Measurements from ENCODE around the gene DIS3L2. TPM values are rescaled to one million over a fixed set of nuclear protein-coding genes. Genes with fewer than 3 reads are reported as not detected.

The DIS3L2 gene
- total RNA-seq, 4 donors from 2014 or later: 13.3 to 31.0 (median 23.6) TPM

DNA sequence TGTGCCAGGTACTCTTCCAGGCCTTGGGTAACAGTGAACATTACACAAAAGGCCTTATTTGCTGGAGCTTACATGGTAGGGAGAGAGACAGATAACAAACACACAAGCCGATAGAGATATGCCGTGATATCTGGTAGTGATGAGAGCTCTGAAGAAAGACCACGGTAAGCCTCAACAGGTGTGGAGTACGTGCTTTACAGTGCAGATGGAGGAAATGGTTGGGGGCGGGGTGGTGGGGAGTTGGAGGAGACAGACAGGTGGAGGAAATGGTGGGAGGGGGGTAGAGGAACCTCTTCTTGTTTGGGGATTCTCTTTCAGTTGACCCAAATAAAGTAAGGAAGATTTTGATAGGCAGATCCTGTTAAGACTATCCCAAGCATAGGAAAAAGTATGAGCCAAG lies 276.0 kb downstream of the DIS3L2 start:
- 95% methylated on average over 5 of the region's 5 CpGs; no CpG with 5 or more reads in 1 of the 2 donors for WGBS, 2 donors (ENCODE audit: low coverage in 1 of 2)
- Histone ChIP-seq H3K27ac (no peak overlapping the region), H3K9me3 (no peaks in the 10 kb centered on the region), H3K27me3 (no peaks in the 10 kb centered on the region), H3K4me1 (peaks cover 0 to 27% (median 0%) of the 10 kb centered on the region in 3 donors), H3K36me3 (peaks cover 0 to 30% of the 10 kb centered on the region in 2 donors), H3K4me3 (no peak overlapping the region)
- ATAC-seq: no peak
- TF ChIP-seq CTCF (IDR thresholded peaks at IDR 0.05): no peak
- TF ChIP-seq POLR2AphosphoS5 (IDR thresholded peaks at IDR 0.05): no peak
- no peak for TF ChIP-seq EP300 (IDR thresholded peaks at IDR 0.05)
- no peak for TF ChIP-seq POLR2A (IDR thresholded peaks at IDR 0.05)

DNA sequence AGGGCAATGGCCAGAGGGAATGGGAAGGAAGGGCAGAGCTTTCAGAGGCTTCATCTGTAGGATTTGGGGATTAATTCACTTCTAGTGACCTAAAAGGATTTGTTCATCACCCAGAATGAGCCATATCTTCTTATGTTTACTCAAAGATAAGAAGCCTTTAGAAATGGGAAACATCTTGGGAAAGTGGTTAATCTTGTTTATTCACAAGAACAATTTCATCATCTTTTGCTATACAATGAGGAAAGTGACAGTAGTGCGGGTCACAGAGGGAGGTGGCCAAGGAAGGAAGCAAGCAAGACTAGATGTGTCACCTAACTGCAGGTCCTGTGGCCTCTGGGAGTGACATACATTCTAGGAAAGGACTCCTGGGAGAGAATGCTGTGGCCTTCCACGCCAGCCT lies 276.6 kb downstream of the DIS3L2 start:
- TF ChIP-seq POLR2AphosphoS5 (IDR thresholded peaks at IDR 0.05) (no peak), CTCF (IDR thresholded peaks at IDR 0.05) (no peak), POLR2A (IDR thresholded peaks at IDR 0.05) (no peak), EP300 (IDR thresholded peaks at IDR 0.05) (no peak)
- Histone ChIP-seq H3K4me3 (no peak overlapping the region), H3K9me3 (no peaks in the 10 kb centered on the region), H3K27ac (no peak overlapping the region), H3K27me3 (no peaks in the 10 kb centered on the region), H3K4me1 (peaks cover 0 to 27% (median 0%) of the 10 kb centered on the region in 3 donors), H3K36me3 (peaks cover 0 to 30% of the 10 kb centered on the region in 2 donors)
- WGBS, 2 donors (ENCODE audit: low coverage in 1 of 2): 100% methylated on average over 2 of the region's 2 CpGs
- no peak for ATAC-seq

DNA sequence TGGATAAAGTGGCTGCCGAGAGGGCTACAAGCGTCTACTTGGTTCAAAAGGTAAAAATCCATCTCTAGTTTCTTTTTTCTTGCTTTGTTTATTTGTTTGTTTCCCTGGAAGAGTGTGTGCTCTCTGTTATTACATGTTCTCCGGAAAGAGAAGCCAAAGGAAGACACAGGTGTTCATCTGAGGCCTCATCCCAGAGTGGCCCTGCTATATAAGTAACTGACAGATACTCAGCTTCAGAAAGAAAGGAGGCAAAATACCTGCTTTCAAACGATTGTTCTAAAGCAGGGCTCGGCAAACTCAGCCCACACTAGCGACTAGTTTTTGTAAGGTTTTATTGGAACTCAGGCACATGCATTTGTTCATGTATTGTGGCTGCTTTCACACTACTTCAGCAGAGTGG lies 277.1 kb downstream of the DIS3L2 start:
- TF ChIP-seq CTCF (IDR thresholded peaks at IDR 0.05) (no peak), EP300 (IDR thresholded peaks at IDR 0.05) (no peak), POLR2A (IDR thresholded peaks at IDR 0.05) (no peak), POLR2AphosphoS5 (IDR thresholded peaks at IDR 0.05) (no peak)
- H3K4me3 ChIP-seq: no peak overlapping the region
- 89 to 95% methylated on average over 3 to 6 of the region's 6 CpGs for WGBS, 2 donors (ENCODE audit: low coverage in 1 of 2)
- no peaks in the 10 kb centered on the region for H3K9me3 ChIP-seq
- H3K27ac ChIP-seq: no peak overlapping the region
- ATAC-seq: no peak
- H3K27me3 ChIP-seq: no peaks in the 10 kb centered on the region
- peaks cover 0 to 27% (median 0%) of the 10 kb centered on the region in 3 donors for H3K4me1 ChIP-seq
- peaks cover 0 to 30% of the 10 kb centered on the region in 2 donors for H3K36me3 ChIP-seq

GRCh38 chr2:232239951-232240681 lies 278.6 kb downstream of the DIS3L2 start:
- no peaks in the 10 kb centered on the region for H3K27me3 ChIP-seq
- H3K36me3 ChIP-seq: peaks cover 0 to 30% of the 10 kb centered on the region in 2 donors
- H3K27ac ChIP-seq: no peak overlapping the region
- 95 to 97% methylated on average over 5 of the region's 6 CpGs for WGBS, 2 donors (ENCODE audit: low coverage in 1 of 2)
- no peak for TF ChIP-seq POLR2A (IDR thresholded peaks at IDR 0.05)
- no peak for TF ChIP-seq CTCF (IDR thresholded peaks at IDR 0.05)
- TF ChIP-seq EP300 (IDR thresholded peaks at IDR 0.05): no peak
- TF ChIP-seq POLR2AphosphoS5 (IDR thresholded peaks at IDR 0.05): no peak
- peaks cover 0 to 14% (median 0%) of the 10 kb centered on the region in 3 donors for H3K4me1 ChIP-seq
- no peak overlapping the region for H3K4me3 ChIP-seq
- ATAC-seq: no peak
- no peaks in the 10 kb centered on the region for H3K9me3 ChIP-seq

DNA sequence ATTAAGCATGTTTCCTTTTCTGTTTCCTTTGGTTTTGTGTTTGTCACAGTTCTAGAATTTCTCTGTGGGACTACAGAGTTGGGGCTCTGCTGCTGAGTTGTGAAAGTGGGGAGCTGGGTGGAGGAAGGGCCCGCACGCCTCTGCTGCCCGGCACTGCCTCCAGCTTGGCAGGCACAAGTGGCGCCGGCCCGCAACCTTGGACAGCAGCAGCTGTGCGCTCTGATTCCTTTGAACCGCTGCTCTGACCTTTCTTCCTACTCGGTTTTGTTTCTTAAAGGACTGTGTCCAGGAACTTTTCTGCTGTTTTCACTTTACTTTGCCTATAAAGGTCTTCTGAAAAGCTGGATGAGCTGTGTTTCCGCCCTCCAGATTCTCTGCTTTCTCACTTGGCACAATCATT lies 279.4 kb downstream of the DIS3L2 start:
- H3K27me3 ChIP-seq: no peaks in the 10 kb centered on the region
- H3K4me1 ChIP-seq: peaks cover 0 to 6% (median 0%) of the 10 kb centered on the region in 3 donors
- WGBS, 2 donors (ENCODE audit: low coverage in 1 of 2): 85% methylated on average over 7 of the region's 10 CpGs; no CpG with 5 or more reads in 1 of the 2 donors
- TF ChIP-seq CTCF (IDR thresholded peaks at IDR 0.05) (no peak), EP300 (IDR thresholded peaks at IDR 0.05) (no peak), POLR2A (IDR thresholded peaks at IDR 0.05) (no peak), POLR2AphosphoS5 (IDR thresholded peaks at IDR 0.05) (no peak)
- H3K4me3 ChIP-seq: no peak overlapping the region
- H3K36me3 ChIP-seq: peaks cover 0 to 30% of the 10 kb centered on the region in 2 donors
- no peak for ATAC-seq
- H3K27ac ChIP-seq: no peak overlapping the region
- no peaks in the 10 kb centered on the region for H3K9me3 ChIP-seq
